Measurements from ENCODE around the gene CFAP92. TPM values are rescaled to one million over a fixed set of nuclear protein-coding genes. Genes with fewer than 3 reads are reported as not detected.

CFAP92 gene, protein sequence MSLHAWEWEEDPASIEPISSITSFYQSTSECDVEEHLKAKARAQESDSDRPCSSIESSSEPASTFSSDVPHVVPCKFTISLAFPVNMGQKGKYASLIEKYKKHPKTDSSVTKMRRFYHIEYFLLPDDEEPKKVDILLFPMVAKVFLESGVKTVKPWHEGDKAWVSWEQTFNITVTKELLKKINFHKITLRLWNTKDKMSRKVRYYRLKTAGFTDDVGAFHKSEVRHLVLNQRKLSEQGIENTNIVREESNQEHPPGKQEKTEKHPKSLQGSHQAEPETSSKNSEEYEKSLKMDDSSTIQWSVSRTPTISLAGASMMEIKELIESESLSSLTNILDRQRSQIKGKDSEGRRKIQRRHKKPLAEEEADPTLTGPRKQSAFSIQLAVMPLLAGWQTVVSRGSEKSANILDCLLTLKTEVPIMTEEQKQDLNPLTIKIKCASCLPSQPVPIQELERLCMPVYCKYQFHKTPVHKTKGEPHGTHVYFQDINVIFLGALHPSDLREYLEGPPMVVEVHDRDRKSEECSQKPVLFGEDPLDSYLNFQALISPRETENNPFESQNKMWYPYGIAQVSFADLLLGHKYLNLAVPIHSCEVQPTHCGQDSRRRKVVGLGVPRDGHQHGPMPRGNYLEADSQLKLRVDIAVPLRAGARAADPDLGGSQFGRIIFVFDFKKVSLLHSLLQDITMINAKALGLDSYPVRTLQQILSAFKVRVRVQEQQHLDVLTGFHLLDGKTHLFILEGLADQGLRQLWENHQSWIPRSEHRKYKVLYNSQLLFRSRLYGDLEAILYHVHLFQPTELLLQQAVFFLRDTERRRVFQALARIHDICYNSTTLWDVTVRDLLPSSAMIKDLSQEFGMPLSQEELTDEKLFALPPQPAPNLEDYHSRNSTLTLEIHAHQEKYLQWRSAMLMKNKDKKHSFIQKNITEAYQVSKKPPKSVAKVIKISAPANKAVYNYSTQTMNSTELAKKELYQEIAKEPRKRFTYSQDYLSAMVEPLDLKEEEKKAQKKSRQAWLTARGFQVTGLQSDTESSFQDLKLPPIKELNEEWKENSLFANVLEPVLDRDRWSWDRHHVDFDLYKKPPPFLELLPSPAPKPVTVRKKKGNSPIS
- total RNA-seq, result under 0.01 and 0.11 TPM in 2 replicates

GRCh38 chr3:128993461-128994172 lies at the start of gene CFAP92:
Gene CFAP92, minus strand, starts transcription at chr3:128994076. Its CDS starts 772 bp downstream, at chr3:128993304.

DNA sequence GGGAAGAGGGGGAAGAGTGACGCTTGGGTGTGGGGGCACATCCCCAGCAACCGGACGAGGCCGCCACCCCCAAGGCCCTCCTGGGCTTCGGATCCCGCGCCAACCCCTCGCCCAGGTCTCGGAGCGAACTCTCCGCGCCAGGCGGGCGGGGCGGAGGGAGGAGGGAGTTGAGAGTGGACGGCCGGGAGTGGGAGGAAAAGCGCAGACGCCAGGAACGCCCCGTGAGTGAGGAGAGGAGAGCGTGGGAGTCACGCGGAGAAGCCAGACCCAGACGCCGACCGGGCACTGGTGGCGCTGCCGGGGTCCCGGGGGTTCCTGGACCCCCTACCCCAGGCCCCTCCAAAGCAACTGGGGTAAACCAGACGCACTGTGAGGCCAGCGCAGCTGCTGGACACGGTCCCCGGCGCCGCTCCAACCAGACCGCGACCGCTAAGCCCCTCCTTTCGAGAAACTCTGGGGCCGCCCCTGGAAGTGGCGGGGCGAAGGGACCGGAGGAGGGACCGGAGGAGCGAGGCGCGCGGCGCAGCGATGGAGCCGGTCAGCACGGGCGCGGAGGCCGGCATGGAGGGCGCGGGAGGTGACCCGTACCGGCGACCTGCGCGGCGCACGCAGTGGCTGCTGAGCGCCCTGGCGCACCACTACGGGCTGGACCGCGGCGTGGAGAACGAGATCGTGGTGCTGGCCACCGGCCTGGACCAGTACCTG lies 7.4 kb upstream of the CFAP92 start, which contains the start of gene EFCC1:
Gene EFCC1, plus strand, starts transcription at position 204 of the 705 bp plus-strand sequence. Its CDS starts 325 bp downstream, at position 529.

GRCh38 chr3:128879125-128879969 lies 114.5 kb downstream of the CFAP92 start, which contains the start of gene ACAD9:
Gene ACAD9, plus strand, starts transcription at chr3:128879620. Its CDS starts 72 bp downstream, at chr3:128879692.

Small RNA genes lying within 50 kb of the gene (small RNA-seq; reads per million reads assigned to genes)
- gene AC112484.4, result not detected

Other genes starting within 250 kb of the CFAP92 start
- gene ACAD9, start 114.5 kb downstream of the CFAP92 start, total RNA-seq, result 34.0 and 36.1 TPM in 2 replicates
- under 0.01 TPM in 1 of 2 replicates, not detected in the other for gene EFCC1, start 7.2 kb upstream of the CFAP92 start, total RNA-seq
- not detected in 2 replicates for gene GP9, start 66.7 kb upstream of the CFAP92 start, total RNA-seq
- 5.8 and 8.0 TPM in 2 replicates for gene RAB43, start 127.7 kb upstream of the CFAP92 start, total RNA-seq
- gene ISY1, start 167.0 kb upstream of the CFAP92 start, total RNA-seq, result 29.7 and 39.2 TPM in 2 replicates
- gene CNBP, start 189.8 kb upstream of the CFAP92 start, total RNA-seq, result 294 and 308 TPM in 2 replicates